ENCODE measurements around the gene GSTT2B.
"Not testable (repeated sequence)": the region's sequence is repeated elsewhere in the genome, so short reads cannot be mapped to it uniquely, and the experiment has no call there.

Gene GSTT2B

GRCh38 chr22:23999779-24000178 lies 38.8 kb upstream of the GSTT2B start:
- H3K27ac Mint-ChIP-seq; H3K9me3 Mint-ChIP-seq; H3K4me1 Mint-ChIP-seq (ENCODE audit: low read depth); H3K4me3 Mint-ChIP-seq; DNase-seq (ENCODE audit: low spot score); H3K36me3 Mint-ChIP-seq (ENCODE audit: low read depth): not testable (repeated sequence)
- peaks cover 15% of the 10 kb centered on the region for H3K27me3 Mint-ChIP-seq (ENCODE audit: low read depth)

DNA sequence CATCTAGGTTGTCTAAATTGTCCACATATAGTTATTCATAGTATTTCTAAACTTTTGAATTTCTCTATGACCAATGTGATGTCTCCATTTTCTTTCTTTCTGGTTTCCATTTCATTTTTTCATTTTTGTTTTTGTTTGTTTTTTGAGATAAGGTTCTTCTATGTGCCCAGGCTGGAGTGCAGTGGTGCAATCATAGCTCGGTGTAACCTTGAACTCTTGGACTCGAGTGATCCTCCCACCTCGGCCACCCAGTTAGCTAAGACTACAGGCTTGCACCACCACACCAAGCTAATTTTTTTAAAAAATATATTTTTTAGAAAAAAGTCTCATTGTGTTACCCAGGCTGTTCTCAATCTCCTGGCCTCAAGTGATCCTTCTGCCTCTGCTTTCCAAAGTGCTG lies 36.1 kb upstream of the GSTT2B start:
- peaks cover 15% of the 10 kb centered on the region for H3K27me3 Mint-ChIP-seq (ENCODE audit: low read depth)
- H3K36me3 Mint-ChIP-seq (ENCODE audit: low read depth): no peaks in the 10 kb centered on the region
- H3K9me3 Mint-ChIP-seq: no peaks in the 10 kb centered on the region
- no peak for DNase-seq (ENCODE audit: low spot score)
- peaks cover 4% of the 10 kb centered on the region for H3K4me1 Mint-ChIP-seq (ENCODE audit: low read depth)
- no peak overlapping the region for H3K4me3 Mint-ChIP-seq
- H3K27ac Mint-ChIP-seq: no peak overlapping the region

DNA sequence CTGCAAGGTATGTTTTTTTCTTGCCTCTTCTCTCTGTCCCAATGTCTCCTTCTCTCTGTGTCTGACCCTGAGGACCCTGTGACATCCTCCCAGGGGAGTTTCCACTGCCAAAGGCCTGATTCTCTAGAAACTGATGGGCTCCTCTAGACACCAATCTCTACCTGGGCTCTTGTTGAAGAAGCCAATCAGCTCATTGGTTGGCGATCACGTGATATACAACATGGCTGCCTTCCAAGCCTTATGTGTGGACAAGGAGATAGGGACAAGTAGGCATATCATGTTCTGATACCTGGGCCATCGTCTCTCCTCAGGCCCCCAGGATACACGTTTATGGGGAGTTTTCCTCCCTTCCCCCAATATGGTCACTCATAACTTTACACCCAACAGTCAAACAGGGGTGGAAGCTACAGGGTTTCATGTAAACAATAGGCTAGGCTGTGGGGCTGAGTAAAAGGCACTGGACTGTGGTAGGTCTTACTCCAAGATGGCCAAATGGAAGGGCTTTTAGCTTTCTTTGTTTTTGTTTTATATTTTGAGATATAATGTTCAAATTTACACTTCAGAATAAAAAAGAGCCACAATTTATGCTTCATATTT lies 32.7 kb upstream of the GSTT2B start:
- peaks cover 13% of the 10 kb centered on the region for H3K27me3 Mint-ChIP-seq (ENCODE audit: low read depth)
- DNase-seq (ENCODE audit: low spot score); H3K4me1 Mint-ChIP-seq (ENCODE audit: low read depth); H3K9me3 Mint-ChIP-seq; H3K27ac Mint-ChIP-seq; H3K4me3 Mint-ChIP-seq; H3K36me3 Mint-ChIP-seq (ENCODE audit: low read depth): not testable (repeated sequence)

DNA sequence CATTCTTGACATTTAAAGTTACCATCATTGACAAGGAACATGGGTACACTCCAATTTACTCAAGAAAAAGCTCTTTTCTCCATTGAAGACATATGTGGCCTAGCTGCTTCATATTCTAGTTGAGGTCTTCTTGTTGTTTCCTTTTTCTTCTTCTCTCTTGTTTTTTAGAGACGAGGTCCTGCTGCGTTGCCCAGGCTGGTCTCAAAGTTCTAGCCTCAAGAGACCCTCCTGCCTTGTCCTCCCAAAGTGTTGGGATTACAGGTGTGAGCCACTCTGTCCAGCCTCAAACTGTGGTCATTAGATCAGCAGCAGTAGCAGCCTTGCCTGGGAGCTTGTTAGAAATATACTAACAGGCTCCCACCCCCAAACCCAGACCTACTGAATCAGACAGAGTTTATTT lies 32.1 kb upstream of the GSTT2B start:
- not testable (repeated sequence) for H3K4me1 Mint-ChIP-seq (ENCODE audit: low read depth); H3K4me3 Mint-ChIP-seq; H3K9me3 Mint-ChIP-seq; DNase-seq (ENCODE audit: low spot score); H3K27ac Mint-ChIP-seq; H3K36me3 Mint-ChIP-seq (ENCODE audit: low read depth)
- peaks cover 13% of the 10 kb centered on the region for H3K27me3 Mint-ChIP-seq (ENCODE audit: low read depth)

- not testable (repeated sequence) for H3K36me3 Mint-ChIP-seq (ENCODE audit: low read depth); H3K4me3 Mint-ChIP-seq; H3K27ac Mint-ChIP-seq; H3K9me3 Mint-ChIP-seq; DNase-seq (ENCODE audit: low spot score); H3K4me1 Mint-ChIP-seq (ENCODE audit: low read depth); H3K27me3 Mint-ChIP-seq (ENCODE audit: low read depth)
These were observed 28.7 kb upstream of the GSTT2B start for GRCh38 chr22:23989583-23990244.

DNA sequence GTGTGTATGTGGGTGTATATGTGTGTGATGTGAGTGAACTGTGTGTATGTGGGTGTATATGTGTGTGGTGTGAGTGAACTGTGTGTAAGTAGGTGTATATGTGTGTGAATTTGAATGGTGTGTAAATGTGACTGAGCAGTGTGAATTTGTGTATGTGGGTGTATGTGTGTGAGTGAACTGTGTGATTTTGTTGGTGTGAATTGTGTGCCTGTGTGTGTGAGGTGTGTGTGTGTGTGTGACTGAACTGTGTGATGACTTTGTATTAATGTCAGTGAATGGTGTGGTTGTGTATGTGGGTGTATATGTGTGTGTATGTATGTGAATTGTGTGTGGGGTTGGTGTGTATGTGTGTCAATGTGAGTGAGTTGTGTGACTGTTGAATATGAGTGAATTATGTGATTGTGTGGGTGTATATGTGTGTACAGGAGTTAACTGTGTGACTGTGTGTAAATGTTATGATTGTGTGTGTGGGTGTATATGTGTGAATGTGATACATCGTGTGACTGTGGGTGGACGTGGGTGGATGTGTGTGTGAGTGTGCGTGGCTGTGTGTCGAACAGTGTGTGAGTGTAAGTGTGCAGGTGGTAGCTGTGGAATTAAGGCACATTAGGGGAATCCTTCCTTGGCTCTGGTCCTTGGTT lies 25.7 kb upstream of the GSTT2B start:
- DNase-seq (ENCODE audit: low spot score); H3K4me1 Mint-ChIP-seq (ENCODE audit: low read depth); H3K27ac Mint-ChIP-seq; H3K4me3 Mint-ChIP-seq; H3K36me3 Mint-ChIP-seq (ENCODE audit: low read depth); H3K9me3 Mint-ChIP-seq; H3K27me3 Mint-ChIP-seq (ENCODE audit: low read depth): not testable (repeated sequence)

- not testable (repeated sequence) for H3K27ac Mint-ChIP-seq; H3K36me3 Mint-ChIP-seq (ENCODE audit: low read depth); DNase-seq (ENCODE audit: low spot score)
These were observed 25.1 kb upstream of the GSTT2B start for GRCh38 chr22:23986089-23986488.

DNA sequence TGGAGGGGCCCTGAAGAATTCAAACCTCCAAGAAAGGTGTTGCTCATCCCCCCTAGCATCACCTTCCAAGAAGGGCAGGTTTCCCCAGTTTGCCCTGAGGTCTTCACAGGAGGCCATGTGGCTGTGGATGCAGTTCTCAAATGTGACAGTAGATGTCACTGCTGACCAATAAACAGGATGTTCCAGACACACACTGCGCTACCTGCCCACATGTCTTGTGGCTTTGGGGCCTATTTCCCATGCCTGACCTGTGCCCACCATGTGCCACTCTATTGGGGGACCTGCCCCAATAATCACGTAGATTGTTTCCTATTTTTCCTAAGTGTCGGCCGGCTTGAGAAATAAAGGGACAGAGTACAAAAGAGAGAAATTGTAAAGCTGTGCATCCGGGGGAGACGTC lies 23.4 kb upstream of the GSTT2B start:
- no peak overlapping the region for H3K27ac Mint-ChIP-seq
- DNase-seq (ENCODE audit: low spot score): peak; percentile 42

More at GRCh38 chr22:23986089-23986488, 25.1 kb upstream of the GSTT2B start:
- H3K4me1 Mint-ChIP-seq (ENCODE audit: low read depth); H3K27me3 Mint-ChIP-seq (ENCODE audit: low read depth); H3K9me3 Mint-ChIP-seq; H3K4me3 Mint-ChIP-seq: not testable (repeated sequence)

DNA sequence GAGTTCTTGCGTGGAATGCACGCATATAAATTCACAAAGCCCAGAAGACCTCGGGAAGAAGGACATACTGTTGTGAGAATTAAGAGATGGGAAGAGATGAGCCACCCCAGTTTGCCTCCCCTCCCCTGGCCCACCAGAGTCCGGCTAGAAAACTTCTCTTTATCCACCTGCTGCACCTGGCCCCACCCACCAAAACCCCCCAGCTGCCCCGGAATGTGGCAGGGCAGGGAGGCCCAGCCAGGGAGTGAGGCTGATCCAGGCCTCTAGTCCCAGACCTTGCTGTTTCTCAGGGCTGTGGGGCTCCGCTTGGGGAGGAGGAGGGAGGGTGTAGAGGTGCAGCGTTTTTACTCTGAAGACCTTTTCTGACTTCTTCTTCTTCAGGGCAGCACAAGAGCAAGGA lies 19.6 kb upstream of the GSTT2B start:
- H3K9me3 Mint-ChIP-seq; H3K27ac Mint-ChIP-seq; DNase-seq (ENCODE audit: low spot score); H3K27me3 Mint-ChIP-seq (ENCODE audit: low read depth); H3K4me1 Mint-ChIP-seq (ENCODE audit: low read depth); H3K4me3 Mint-ChIP-seq; H3K36me3 Mint-ChIP-seq (ENCODE audit: low read depth): not testable (repeated sequence)

More for the DNA sequence above, 23.4 kb upstream of the GSTT2B start:
- peaks cover 2% of the 10 kb centered on the region for H3K27me3 Mint-ChIP-seq (ENCODE audit: low read depth)
- H3K4me3 Mint-ChIP-seq: no peak overlapping the region
- peaks cover 3% of the 10 kb centered on the region for H3K4me1 Mint-ChIP-seq (ENCODE audit: low read depth)
- no peaks in the 10 kb centered on the region for H3K36me3 Mint-ChIP-seq (ENCODE audit: low read depth)
- H3K9me3 Mint-ChIP-seq: no peaks in the 10 kb centered on the region

GRCh38 chr22:23979557-23980240 lies 18.7 kb upstream of the GSTT2B start, which contains the start of gene GSTT2:
TSS of gene GSTT2 (plus strand) at chr22:23980134.
- H3K27ac Mint-ChIP-seq; H3K4me1 Mint-ChIP-seq (ENCODE audit: low read depth); H3K4me3 Mint-ChIP-seq; H3K36me3 Mint-ChIP-seq (ENCODE audit: low read depth); DNase-seq (ENCODE audit: low spot score); H3K27me3 Mint-ChIP-seq (ENCODE audit: low read depth); H3K9me3 Mint-ChIP-seq: not testable (repeated sequence)

- not testable (repeated sequence) for H3K4me1 Mint-ChIP-seq (ENCODE audit: low read depth); DNase-seq (ENCODE audit: low spot score); H3K9me3 Mint-ChIP-seq; H3K4me3 Mint-ChIP-seq; H3K27me3 Mint-ChIP-seq (ENCODE audit: low read depth); H3K27ac Mint-ChIP-seq; H3K36me3 Mint-ChIP-seq (ENCODE audit: low read depth)
These were observed 16.3 kb upstream of the GSTT2B start for GRCh38 chr22:23977304-23977703.

GRCh38 chr22:23974836-23975352 lies 13.9 kb upstream of the GSTT2B start:
- not testable (repeated sequence) for H3K4me3 Mint-ChIP-seq; DNase-seq (ENCODE audit: low spot score); H3K9me3 Mint-ChIP-seq; H3K27ac Mint-ChIP-seq; H3K27me3 Mint-ChIP-seq (ENCODE audit: low read depth)
- Mint-ChIP-seq H3K4me1 (ENCODE audit: low read depth) (peaks cover 15% of the 10 kb centered on the region), H3K36me3 (ENCODE audit: low read depth) (peaks cover 19% of the 10 kb centered on the region)

DNA sequence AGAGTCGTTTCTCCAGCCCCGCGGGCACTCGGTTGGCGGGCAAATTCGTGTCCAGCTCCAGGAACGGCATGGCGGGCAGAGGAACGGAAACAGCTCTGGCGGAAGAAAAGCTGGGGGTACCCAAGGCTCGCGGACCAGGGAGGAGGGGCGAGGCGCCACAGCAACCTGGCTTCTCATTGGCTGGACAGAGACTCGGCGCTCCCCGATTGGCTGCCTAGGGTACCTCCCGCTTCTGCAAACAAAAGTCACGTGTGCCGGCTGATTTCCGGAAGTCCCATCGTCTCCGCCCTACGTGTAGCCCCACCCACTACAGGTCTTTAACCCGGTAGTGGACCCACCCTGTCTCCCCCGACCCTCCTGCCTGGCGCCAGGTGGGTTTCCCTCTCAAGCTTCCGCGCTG lies 13.3 kb upstream of the GSTT2B start, which contains the start of gene DDT:
Gene DDT, minus strand, starts transcription at position 97 of the 400 bp plus-strand sequence. Its CDS starts 27 bp downstream, at position 70.
- H3K36me3 Mint-ChIP-seq (ENCODE audit: low read depth): peaks cover 21% of the 10 kb centered on the region

DNA sequence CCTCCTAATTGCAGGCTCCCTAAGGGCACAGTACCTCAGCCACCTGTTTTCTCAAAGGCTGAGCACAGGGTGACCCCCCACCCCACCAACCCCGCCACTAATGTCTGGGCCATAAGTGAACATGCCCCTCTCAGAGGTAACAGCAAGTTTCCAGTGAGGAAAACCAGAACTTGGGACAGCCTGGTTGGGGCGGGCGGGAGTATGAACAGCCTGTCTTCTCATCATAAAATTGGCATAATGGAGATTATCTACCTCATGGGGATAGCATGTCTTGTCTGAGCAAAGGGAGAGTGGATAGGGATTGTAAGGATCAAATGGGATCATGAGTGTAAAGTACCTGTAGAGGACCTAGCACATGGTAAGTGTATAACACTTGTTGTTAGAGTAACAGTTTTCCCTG lies 10.9 kb upstream of the GSTT2B start:
- H3K27me3 Mint-ChIP-seq (ENCODE audit: low read depth); DNase-seq (ENCODE audit: low spot score); H3K9me3 Mint-ChIP-seq: not testable (repeated sequence)
- peaks cover 23% of the 10 kb centered on the region for H3K36me3 Mint-ChIP-seq (ENCODE audit: low read depth)
- peaks cover 21% of the 10 kb centered on the region for H3K4me1 Mint-ChIP-seq (ENCODE audit: low read depth)
- peak overlapping the region; percentile 47 for H3K27ac Mint-ChIP-seq
- peak overlapping the region; percentile 61 for H3K4me3 Mint-ChIP-seq

More for the DNA sequence above, 13.3 kb upstream of the GSTT2B start, which contains the start of gene DDT:
- H3K9me3 Mint-ChIP-seq; H3K4me3 Mint-ChIP-seq; DNase-seq (ENCODE audit: low spot score); H3K27ac Mint-ChIP-seq; H3K27me3 Mint-ChIP-seq (ENCODE audit: low read depth): not testable (repeated sequence)
- peaks cover 17% of the 10 kb centered on the region for H3K4me1 Mint-ChIP-seq (ENCODE audit: low read depth)

All from T-helper 2 cell treated with Interferon-gamma antibody and Interleukin-4, amounts not matched to agents 5 μg/mL and 100 μg/mL, for 36 hours (primary cell).